Suprapubic skin (tissue), 4 donors: ENCODE results near the gene MICAL2. TPM values are rescaled to one million over a fixed set of nuclear protein-coding genes. Genes with fewer than 3 reads are reported as not detected.

Source experiments
- DNase-seq, 2 donors: peaks; one replicate each; pipeline ENCODE4 v3.0.0-alpha.2; 2019; ENCODE audit warnings: low spot score in 2 of 2
- H3K27ac ChIP-seq: fragments of 200-600 bp; sonication (generic); one replicate; pipeline ENCODE4 v1.5.1; 2019
- H3K27me3 ChIP-seq: fragments of 200-600 bp; sonication (generic); one replicate; pipeline ENCODE4 v1.5.1; 2019
- H3K36me3 ChIP-seq: fragments of 200-600 bp; sonication (generic); one replicate; pipeline ENCODE4 v1.5.1; 2019
- H3K4me1 ChIP-seq: fragments of 200-600 bp; sonication (generic); one replicate; pipeline ENCODE4 v1.5.1; 2019
- H3K4me3 ChIP-seq: fragments of 200-600 bp; sonication (generic); one replicate; pipeline ENCODE4 v1.5.1; 2019; ENCODE audit warnings: mild to moderate bottlenecking
- H3K9me3 ChIP-seq: fragments of 200-600 bp; sonication (generic); one replicate; pipeline ENCODE4 v1.5.1; 2019
- CTCF ChIP-seq, 2 donors: fragments of 200-600 bp in 1 of 2; fragments of 450-650 bp in 1 of 2; sonication (generic) in 1 of 2; IDR thresholded peaks; one replicate each; pipeline ENCODE4 v1.5.1; 2016 to 2019; ENCODE audit warnings: antibody characterized with exemption in 2 of 2, mild to moderate bottlenecking in 1 of 2, moderate library complexity in 1 of 2
- EP300 ChIP-seq: sonication (generic); formaldehyde crosslinking; IDR thresholded peaks from one replicate; pipeline ENCODE4 v1.6.1; 2017; ENCODE audit warnings: antibody characterized with exemption
- POLR2A ChIP-seq, 2 donors: fragments of 450-650 bp; IDR thresholded peaks; one replicate each; pipeline ENCODE4 v1.6.1; 2017; ENCODE audit warnings: antibody characterized with exemption in 2 of 2, mild to moderate bottlenecking in 2 of 2, moderate library complexity in 2 of 2
- POLR2AphosphoS5 ChIP-seq, 3 donors: sonication (generic); formaldehyde crosslinking; IDR thresholded peaks; one replicate each; pipeline ENCODE4 v1.6.1; 2017; ENCODE audit warnings: antibody characterized with exemption in 3 of 3
- WGBS: methylation state at CpG from one replicate; pipeline ENCODE4 v1.1.5; 2018; 5-methylcytosine and 5-hydroxymethylcytosine counted together
- total RNA-seq, 4 donors: library from RNA; depleted of rRNA; stranded (reverse); fragments of >200 nt; gene quantifications; one replicate each; pipeline ENCODE4 v1.1.0, GENCODE V29; 2016

MICAL2 gene
- total RNA-seq, 4 donors from 2014 or later: 117 to 232 (median 164) TPM

GRCh38 chr11:12094872-12095800 lies 15.3 kb upstream of the MICAL2 start:
- Histone ChIP-seq H3K27ac (no peak overlapping the region), H3K27me3 (no peaks in the 10 kb centered on the region), H3K9me3 (no peaks in the 10 kb centered on the region), H3K4me3 (no peak overlapping the region), H3K36me3 (no peaks in the 10 kb centered on the region), H3K4me1 (peaks cover 17% of the 10 kb centered on the region)
- 67% methylated on average over 11 of the region's 11 CpGs for WGBS
- DNase-seq: peak in 1 of 2 donors; percentile 21
- no peak for TF ChIP-seq POLR2AphosphoS5 (IDR thresholded peaks at IDR 0.05)
- TF ChIP-seq EP300: no peak
- no peak for TF ChIP-seq CTCF (IDR thresholded peaks at IDR 0.05)
- TF ChIP-seq POLR2A (IDR thresholded peaks at IDR 0.05): no peak

GRCh38 chr11:12097219-12097618 lies 13.2 kb upstream of the MICAL2 start:
- Histone ChIP-seq H3K4me1 (peaks cover 12% of the 10 kb centered on the region), H3K9me3 (no peaks in the 10 kb centered on the region), H3K4me3 (no peak overlapping the region), H3K27ac (no peak overlapping the region), H3K27me3 (no peaks in the 10 kb centered on the region), H3K36me3 (no peaks in the 10 kb centered on the region)
- 67% methylated on average over 1 of the region's 1 CpG for WGBS
- no peak for DNase-seq
- TF ChIP-seq POLR2AphosphoS5 (IDR thresholded peaks at IDR 0.05): no peak
- no peak for TF ChIP-seq CTCF (IDR thresholded peaks at IDR 0.05)
- no peak for TF ChIP-seq EP300
- TF ChIP-seq POLR2A (IDR thresholded peaks at IDR 0.05): no peak

- TF ChIP-seq POLR2AphosphoS5 (IDR thresholded peaks at IDR 0.05) (no peak), EP300 (no peak), CTCF (IDR thresholded peaks at IDR 0.05) (no peak), POLR2A (IDR thresholded peaks at IDR 0.05) (no peak)
- Histone ChIP-seq H3K27ac (no peak overlapping the region), H3K9me3 (no peaks in the 10 kb centered on the region), H3K27me3 (no peaks in the 10 kb centered on the region), H3K4me3 (no peak overlapping the region), H3K36me3 (no peaks in the 10 kb centered on the region), H3K4me1 (peaks cover 14% of the 10 kb centered on the region)
- DNase-seq: no peak
- WGBS: 90% methylated on average over 3 of the region's 3 CpGs
These were observed 11.8 kb upstream of the MICAL2 start for GRCh38 chr11:12098601-12099000.

GRCh38 chr11:12099132-12099873 lies 11.1 kb upstream of the MICAL2 start:
- Histone ChIP-seq H3K4me3 (no peak overlapping the region), H3K9me3 (no peaks in the 10 kb centered on the region), H3K36me3 (no peaks in the 10 kb centered on the region), H3K4me1 (peaks cover 20% of the 10 kb centered on the region), H3K27ac (no peak overlapping the region), H3K27me3 (no peaks in the 10 kb centered on the region)
- no peak for TF ChIP-seq POLR2A (IDR thresholded peaks at IDR 0.05)
- TF ChIP-seq CTCF (IDR thresholded peaks at IDR 0.05): no peak
- TF ChIP-seq POLR2AphosphoS5 (IDR thresholded peaks at IDR 0.05): no peak
- TF ChIP-seq EP300: no peak
- DNase-seq: no peak

- WGBS: 82% methylated on average over 8 of the region's 8 CpGs
- peak in 1 of 2 donors; percentile 28 for DNase-seq
- no peaks in the 10 kb centered on the region for H3K36me3 ChIP-seq
- H3K4me3 ChIP-seq: no peak overlapping the region
- H3K9me3 ChIP-seq: no peaks in the 10 kb centered on the region
- H3K4me1 ChIP-seq: peaks cover 20% of the 10 kb centered on the region
- no peaks in the 10 kb centered on the region for H3K27me3 ChIP-seq
- no peak overlapping the region for H3K27ac ChIP-seq
- TF ChIP-seq CTCF (IDR thresholded peaks at IDR 0.05) (no peak), POLR2AphosphoS5 (IDR thresholded peaks at IDR 0.05) (no peak), EP300 (no peak), POLR2A (IDR thresholded peaks at IDR 0.05) (no peak)
These were observed 10.0 kb upstream of the MICAL2 start for GRCh38 chr11:12100429-12100828.
